ENCODE results near the gene CCBE1.

CCBE1 gene

GRCh38 chr18:59468821-59469220, 228.4 kb downstream of the CCBE1 start:
- H3K27me3 ChIP-seq, result no peaks in the 10 kb centered on the region
- no peaks in the 10 kb centered on the region for H3K36me3 ChIP-seq
- DNase-seq, result no peak

DNA sequence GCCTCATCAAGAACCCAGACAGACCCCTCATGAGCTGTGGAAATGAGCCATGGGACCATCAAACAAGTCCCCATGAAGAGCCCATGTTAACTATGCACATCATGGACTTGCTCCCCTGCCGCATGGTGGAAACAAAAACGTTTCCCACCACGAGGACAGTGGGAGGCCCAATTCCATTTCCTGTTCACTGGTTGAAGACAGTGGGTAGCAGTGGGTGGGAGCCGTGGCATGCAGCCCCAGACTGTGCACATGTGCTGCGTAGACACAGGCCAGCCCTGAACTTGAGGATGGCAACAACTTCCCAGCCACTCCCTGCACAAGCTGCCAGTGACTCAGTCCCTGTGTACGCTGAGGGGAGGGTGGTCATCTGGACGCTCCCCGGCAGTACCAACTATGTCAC, 229.7 kb downstream of the CCBE1 start:
- Histone ChIP-seq H3K36me3 (no peaks in the 10 kb centered on the region), H3K4me1 (no peaks in the 10 kb centered on the region), H3K27me3 (no peaks in the 10 kb centered on the region), H3K4me3 (ENCODE audit: low read depth, low read length) (no peak overlapping the region), H3K9me3 (no peaks in the 10 kb centered on the region)
- no peak for DNase-seq
- TF ChIP-seq CTCF (IDR thresholded peaks at IDR 0.05; ENCODE audit: low read depth, low read length), result no peak

More at GRCh38 chr18:59468821-59469220, 228.4 kb downstream of the CCBE1 start:
- no peak for TF ChIP-seq CTCF (IDR thresholded peaks at IDR 0.05; ENCODE audit: low read depth, low read length)
- Histone ChIP-seq H3K4me1 (no peaks in the 10 kb centered on the region), H3K4me3 (ENCODE audit: low read depth, low read length) (no peak overlapping the region), H3K9me3 (no peaks in the 10 kb centered on the region)

DNA sequence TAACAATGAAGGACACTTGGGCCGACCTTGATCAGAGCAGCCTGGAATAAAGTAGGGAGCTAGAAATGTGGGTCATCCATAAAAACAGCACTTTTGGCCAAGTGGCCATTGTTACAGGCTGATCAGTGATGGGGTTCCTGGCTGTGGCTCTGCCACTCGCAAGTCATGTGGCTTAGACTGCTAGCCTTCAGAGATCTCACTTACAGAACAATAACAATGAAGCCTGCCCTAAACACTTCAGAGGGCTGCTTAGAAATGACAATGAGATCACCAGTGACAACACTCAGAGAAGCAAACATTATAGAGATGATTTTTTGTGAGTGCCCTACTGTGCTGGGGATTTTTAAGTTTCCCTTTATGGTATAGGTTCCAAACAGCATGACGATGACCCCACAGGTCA, 230.2 kb downstream of the CCBE1 start:
- DNase-seq, result no peak
- no peak overlapping the region for H3K4me3 ChIP-seq (ENCODE audit: low read depth, low read length)
- TF ChIP-seq CTCF (IDR thresholded peaks at IDR 0.05; ENCODE audit: low read depth, low read length), result no peak
- H3K27me3 ChIP-seq, result no peaks in the 10 kb centered on the region
- H3K4me1 ChIP-seq, result no peaks in the 10 kb centered on the region
- H3K9me3 ChIP-seq, result no peaks in the 10 kb centered on the region
- no peaks in the 10 kb centered on the region for H3K36me3 ChIP-seq

- no peaks in the 10 kb centered on the region for H3K36me3 ChIP-seq
- H3K27me3 ChIP-seq, result no peaks in the 10 kb centered on the region
- H3K4me3 ChIP-seq (ENCODE audit: low read depth, low read length), result no peak overlapping the region
- H3K4me1 ChIP-seq, result peaks cover 2% of the 10 kb centered on the region
- no peak for TF ChIP-seq CTCF (IDR thresholded peaks at IDR 0.05; ENCODE audit: low read depth, low read length)
- no peaks in the 10 kb centered on the region for H3K9me3 ChIP-seq
- no peak for DNase-seq
These were observed 232.7 kb downstream of the CCBE1 start for GRCh38 chr18:59464486-59464885.

GRCh38 chr18:59461171-59461570, 236.1 kb downstream of the CCBE1 start:
- Histone ChIP-seq H3K4me3 (ENCODE audit: low read depth, low read length) (no peak overlapping the region), H3K27me3 (no peaks in the 10 kb centered on the region), H3K4me1 (peaks cover 2% of the 10 kb centered on the region), H3K9me3 (no peaks in the 10 kb centered on the region), H3K36me3 (no peaks in the 10 kb centered on the region)
- TF ChIP-seq CTCF (IDR thresholded peaks at IDR 0.05; ENCODE audit: low read depth, low read length), result no peak
- no peak for DNase-seq

DNA sequence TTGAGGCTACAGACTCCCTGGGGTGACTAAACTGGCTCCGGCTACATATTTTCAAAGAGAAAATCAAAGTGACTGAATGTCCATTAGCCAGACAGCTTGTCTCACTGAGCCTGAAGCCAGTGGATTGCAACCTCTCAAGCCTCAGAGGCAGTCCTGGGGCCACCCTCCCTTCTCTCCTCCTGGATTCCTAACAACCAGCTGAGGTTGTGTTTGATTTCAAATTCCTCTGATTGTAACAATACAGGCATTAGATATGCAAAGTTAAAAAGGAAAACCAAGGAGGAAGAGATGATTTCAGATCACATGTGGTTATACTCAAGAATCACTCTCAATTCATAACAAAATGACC, 237.2 kb downstream of the CCBE1 start:
- Histone ChIP-seq H3K27me3 (no peaks in the 10 kb centered on the region), H3K4me3 (ENCODE audit: low read depth, low read length) (no peak overlapping the region), H3K36me3 (no peaks in the 10 kb centered on the region), H3K9me3 (no peaks in the 10 kb centered on the region), H3K4me1 (peaks cover 2% of the 10 kb centered on the region)
- DNase-seq, result no peak
- TF ChIP-seq CTCF (IDR thresholded peaks at IDR 0.05; ENCODE audit: low read depth, low read length), result no peak
